Liver (tissue), 9 donors: ENCODE data around the gene ZCCHC17. TPM values are rescaled to one million over a fixed set of nuclear protein-coding genes. Genes with fewer than 3 reads are reported as not detected.

Experiments used
- DNase-seq: peaks from one replicate; pipeline ENCODE4 v3.0.0-alpha.2; 2017; ENCODE audit warnings: low spot score
- H3K27ac ChIP-seq, 2 donors: one replicate each; pipeline ENCODE4 v1.7.0; 2013; ENCODE audit warnings: inconsistent platforms in 2 of 2, low read length in 2 of 2, control low read depth in 1 of 2, low read depth in 1 of 2, mild to moderate bottlenecking in 1 of 2
- H3K27me3 ChIP-seq, 4 donors: one replicate each; pipeline versions ENCODE4 v1.6.1 to v1.7.0; 2013; ENCODE audit warnings: low read length in 3 of 4, inconsistent platforms in 1 of 4, mild to moderate bottlenecking in 1 of 4, moderate library complexity in 1 of 4; ENCODE audit not compliant: control insufficient read depth in 4 of 4, insufficient read depth in 4 of 4
- H3K36me3 ChIP-seq, 4 donors: one replicate each; pipeline versions ENCODE4 v1.6.1 to v1.7.0; 2013; ENCODE audit warnings: low read length in 3 of 4, mild to moderate bottlenecking in 3 of 4, low read depth in 1 of 4, moderate library complexity in 1 of 4; ENCODE audit not compliant: control insufficient read depth in 4 of 4, insufficient read depth in 3 of 4
- H3K4me1 ChIP-seq, 4 donors: one replicate each; pipeline versions ENCODE4 v1.6.1 to v1.7.0; 2013; ENCODE audit warnings: low read length in 3 of 4, mild to moderate bottlenecking in 3 of 4, moderate library complexity in 1 of 4; ENCODE audit not compliant: control insufficient read depth in 4 of 4, insufficient read depth in 4 of 4
- H3K4me3 ChIP-seq, 3 donors: one replicate each; pipeline versions ENCODE4 v1.6.1 to v1.7.0; 2013; ENCODE audit warnings: low read length in 3 of 3, control low read depth in 1 of 3, low read depth in 1 of 3, mild to moderate bottlenecking in 1 of 3
- H3K9ac ChIP-seq, 2 donors: one replicate each; pipeline ENCODE4 v1.7.0; 2013; ENCODE audit warnings: low read length in 2 of 2, mild to moderate bottlenecking in 2 of 2, moderate library complexity in 2 of 2, control low read depth in 1 of 2, low read depth in 1 of 2
- H3K9me3 ChIP-seq, 4 donors: one replicate each; pipeline versions ENCODE4 v1.6.1 to v1.7.0; 2013; ENCODE audit warnings: low read length in 3 of 4; ENCODE audit not compliant: control insufficient read depth in 4 of 4
- ATF3 ChIP-seq: IDR thresholded peaks from 2 replicates; pipeline ENCODE4 v1.6.1; 2016; ENCODE audit warnings: antibody characterized with exemption
- EGR1 ChIP-seq, 2 donors: IDR thresholded peaks; 2 replicates each; pipeline ENCODE4 v1.6.1; 2016 to 2018; ENCODE audit warnings: antibody characterized with exemption in 2 of 2, low read depth in 2 of 2
- FOXA1 ChIP-seq: IDR thresholded peaks from 2 replicates; pipeline ENCODE4 v1.6.1; 2016; ENCODE audit warnings: antibody characterized with exemption
- FOXA2 ChIP-seq: IDR thresholded peaks from 2 replicates; pipeline ENCODE4 v1.6.1; 2016; ENCODE audit warnings: antibody characterized with exemption
- GABPA ChIP-seq, 2 donors: IDR thresholded peaks in 1 of 2; conservative IDR thresholded peaks in 1 of 2; 2 replicates each; pipeline ENCODE4 v1.6.1; 2016; ENCODE audit warnings: antibody characterized with exemption in 2 of 2, mild to moderate bottlenecking in 1 of 2, moderate library complexity in 1 of 2
- HNF4A ChIP-seq, 2 donors: conservative IDR thresholded peaks; 2 replicates each; pipeline ENCODE4 v1.6.1; 2016; ENCODE audit warnings: antibody characterized with exemption in 2 of 2, mild to moderate bottlenecking in 2 of 2
- HNF4G ChIP-seq: IDR thresholded peaks from 2 replicates; pipeline ENCODE4 v1.6.1; 2016; ENCODE audit warnings: antibody characterized with exemption
- JUND ChIP-seq, 2 donors: IDR thresholded peaks; 2 replicates each; pipeline ENCODE4 v1.6.1; 2016; ENCODE audit warnings: antibody characterized with exemption in 2 of 2
- RAD21 ChIP-seq, 2 donors: IDR thresholded peaks; 2 replicates each; pipeline ENCODE4 v1.6.1; 2016; ENCODE audit warnings: antibody characterized with exemption in 2 of 2, mild to moderate bottlenecking in 2 of 2
- REST ChIP-seq: IDR thresholded peaks from 2 replicates; pipeline ENCODE4 v1.6.1; 2016; ENCODE audit warnings: antibody characterized with exemption, mild to moderate bottlenecking
- RXRA ChIP-seq, 2 donors: IDR thresholded peaks; 2 replicates each; pipeline ENCODE4 v1.6.1; 2017 to 2018; ENCODE audit warnings: antibody characterized with exemption in 2 of 2, mild to moderate bottlenecking in 1 of 2
- TAF1 ChIP-seq: conservative IDR thresholded peaks from 2 replicates; pipeline ENCODE4 v1.6.1; 2016; ENCODE audit warnings: antibody characterized with exemption, mild to moderate bottlenecking
- YY1 ChIP-seq: IDR thresholded peaks from 2 replicates; pipeline ENCODE4 v1.6.1; 2016; ENCODE audit warnings: antibody characterized with exemption, mild to moderate bottlenecking
- WGBS: extraction: QIAGEN DNeasy Blood & Tissue Kit; methylation state at CpG from one replicate; pipeline ENCODE4 v1.1.7; 2013; 5-methylcytosine and 5-hydroxymethylcytosine counted together
- polyA plus RNA-seq, 2 donors: library from polyadenylated mRNA; stranded (reverse) in 1 of 2; unstranded in 1 of 2; fragments of 200-250 nt in 1 of 2; fragments of >200 nt in 1 of 2; fragmentation: Nextera tagmentation in 1 of 2; extraction: Ambion mirVana in 1 of 2; gene quantifications; one replicate each; pipeline versions ENCODE4 v1.2.1 to v1.2.3, GENCODE V29; 2013 to 2015
- total RNA-seq, 2 donors: library from RNA; depleted of rRNA; stranded (reverse); fragments of >200 nt; gene quantifications; one replicate each; pipeline ENCODE4 v1.2.3, GENCODE V29; 2014
- TF ChIP-seq, protein P1 (sequence below): fragments of 150-350 bp; IDR thresholded peaks from 2 replicates; pipeline ENCODE4 v1.5.1; 2017; ENCODE audit warnings: improper control_type of control experiment, low read depth, low read length; ENCODE audit not compliant: missing input control
- TF ChIP-seq, protein P2 (sequence below): IDR thresholded peaks from 2 replicates; pipeline ENCODE4 v1.6.1; 2016; ENCODE audit warnings: antibody characterized with exemption
- donor health status: healthy.
- donor health status: healthy.
- donor health status: healthy.
- donor health status: healthy.
- donor health status: healthy.

The ZCCHC17 gene
- total and polyA plus RNA-seq, 4 donors, result 7.4 to 15.1 (median 9.2) TPM

DNA sequence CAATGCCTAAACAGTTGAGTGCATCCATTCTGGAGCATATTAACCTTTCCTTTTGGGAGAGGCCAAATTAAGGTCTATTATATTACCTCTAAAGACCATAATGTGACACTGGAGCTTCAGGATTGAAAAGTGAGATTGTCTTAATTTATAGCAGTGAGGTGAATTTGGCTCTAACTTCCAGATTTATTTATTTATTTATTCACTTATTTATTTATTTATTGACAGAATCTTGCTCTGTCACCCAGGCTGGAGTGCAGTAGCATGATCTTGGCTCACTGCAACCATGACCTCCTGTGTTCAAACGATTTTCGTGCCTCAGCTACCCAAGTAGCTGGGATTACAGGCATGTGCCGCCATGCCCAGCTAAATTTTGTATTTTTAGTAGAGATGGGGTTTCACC is 19.1 kb downstream of the ZCCHC17 start:
- no peak for DNase-seq
- Histone ChIP-seq H3K9ac (no peak overlapping the region), H3K4me3 (no peak overlapping the region), H3K4me1 (no peaks in the 10 kb centered on the region), H3K36me3 (peaks cover 3 to 30% (median 15%) of the 10 kb centered on the region in 4 donors), H3K27me3 (no peaks in the 10 kb centered on the region), H3K27ac (no peak overlapping the region), H3K9me3 (no peaks in the 10 kb centered on the region)
- 99% methylated on average over 3 of the region's 3 CpGs for WGBS
- TF ChIP-seq TAF1 (no peak), HNF4A (conservative IDR thresholded peaks at IDR 0.05) (no peak), FOXA1 (no peak), RXRA (IDR thresholded peaks at IDR 0.05) (no peak), ATF3 (no peak), REST (no peak), EGR1 (IDR thresholded peaks at IDR 0.05; ENCODE audit: low read depth in 2 of 2) (no peak), HNF4G (no peak), FOXA2 (no peak), RAD21 (IDR thresholded peaks at IDR 0.05) (no peak), GABPA (IDR thresholded peaks at IDR 0.05 in 1 of 2, conservative IDR thresholded peaks at IDR 0.05 in 1 of 2) (no peak)
- TF ChIP-seq, protein P1, sequence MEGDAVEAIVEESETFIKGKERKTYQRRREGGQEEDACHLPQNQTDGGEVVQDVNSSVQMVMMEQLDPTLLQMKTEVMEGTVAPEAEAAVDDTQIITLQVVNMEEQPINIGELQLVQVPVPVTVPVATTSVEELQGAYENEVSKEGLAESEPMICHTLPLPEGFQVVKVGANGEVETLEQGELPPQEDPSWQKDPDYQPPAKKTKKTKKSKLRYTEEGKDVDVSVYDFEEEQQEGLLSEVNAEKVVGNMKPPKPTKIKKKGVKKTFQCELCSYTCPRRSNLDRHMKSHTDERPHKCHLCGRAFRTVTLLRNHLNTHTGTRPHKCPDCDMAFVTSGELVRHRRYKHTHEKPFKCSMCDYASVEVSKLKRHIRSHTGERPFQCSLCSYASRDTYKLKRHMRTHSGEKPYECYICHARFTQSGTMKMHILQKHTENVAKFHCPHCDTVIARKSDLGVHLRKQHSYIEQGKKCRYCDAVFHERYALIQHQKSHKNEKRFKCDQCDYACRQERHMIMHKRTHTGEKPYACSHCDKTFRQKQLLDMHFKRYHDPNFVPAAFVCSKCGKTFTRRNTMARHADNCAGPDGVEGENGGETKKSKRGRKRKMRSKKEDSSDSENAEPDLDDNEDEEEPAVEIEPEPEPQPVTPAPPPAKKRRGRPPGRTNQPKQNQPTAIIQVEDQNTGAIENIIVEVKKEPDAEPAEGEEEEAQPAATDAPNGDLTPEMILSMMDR, result no peak
- TF ChIP-seq, protein P2, sequence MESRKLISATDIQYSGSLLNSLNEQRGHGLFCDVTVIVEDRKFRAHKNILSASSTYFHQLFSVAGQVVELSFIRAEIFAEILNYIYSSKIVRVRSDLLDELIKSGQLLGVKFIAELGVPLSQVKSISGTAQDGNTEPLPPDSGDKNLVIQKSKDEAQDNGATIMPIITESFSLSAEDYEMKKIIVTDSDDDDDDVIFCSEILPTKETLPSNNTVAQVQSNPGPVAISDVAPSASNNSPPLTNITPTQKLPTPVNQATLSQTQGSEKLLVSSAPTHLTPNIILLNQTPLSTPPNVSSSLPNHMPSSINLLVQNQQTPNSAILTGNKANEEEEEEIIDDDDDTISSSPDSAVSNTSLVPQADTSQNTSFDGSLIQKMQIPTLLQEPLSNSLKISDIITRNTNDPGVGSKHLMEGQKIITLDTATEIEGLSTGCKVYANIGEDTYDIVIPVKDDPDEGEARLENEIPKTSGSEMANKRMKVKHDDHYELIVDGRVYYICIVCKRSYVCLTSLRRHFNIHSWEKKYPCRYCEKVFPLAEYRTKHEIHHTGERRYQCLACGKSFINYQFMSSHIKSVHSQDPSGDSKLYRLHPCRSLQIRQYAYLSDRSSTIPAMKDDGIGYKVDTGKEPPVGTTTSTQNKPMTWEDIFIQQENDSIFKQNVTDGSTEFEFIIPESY, result no peak

DNA sequence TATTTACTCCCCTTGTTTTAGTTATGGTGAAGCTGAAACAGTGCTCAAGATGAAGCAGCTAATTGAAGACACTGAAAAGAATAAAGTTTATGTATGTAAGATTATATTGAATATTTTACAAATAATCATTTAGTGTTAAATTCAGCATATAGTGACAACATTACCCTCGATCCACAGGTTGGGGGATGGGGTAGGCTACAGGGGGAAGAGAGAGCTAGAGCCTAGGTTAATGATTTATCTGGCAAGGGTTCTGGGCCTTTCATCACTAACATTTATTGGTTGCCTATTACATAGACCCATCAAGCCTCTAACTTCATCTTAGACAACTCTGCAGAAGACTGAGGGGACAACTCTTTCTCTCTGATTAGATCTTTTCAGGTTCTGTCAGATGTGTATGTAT is 21.3 kb downstream of the ZCCHC17 start:
- 66% methylated on average over 1 of the region's 1 CpG for WGBS
- H3K36me3 ChIP-seq, result peaks cover 0 to 16% (median 9%) of the 10 kb centered on the region in 4 donors
- no peaks in the 10 kb centered on the region for H3K9me3 ChIP-seq
- H3K27me3 ChIP-seq, result no peaks in the 10 kb centered on the region
- H3K27ac ChIP-seq, result no peak overlapping the region
- DNase-seq, result no peak
- no peaks in the 10 kb centered on the region for H3K4me1 ChIP-seq
- H3K4me3 ChIP-seq, result no peak overlapping the region
- H3K9ac ChIP-seq, result no peak overlapping the region
- TF ChIP-seq, protein P2, result no peak
- TF ChIP-seq GABPA (IDR thresholded peaks at IDR 0.05 in 1 of 2, conservative IDR thresholded peaks at IDR 0.05 in 1 of 2), result no peak
- no peak for TF ChIP-seq YY1
- no peak for TF ChIP-seq TAF1
- TF ChIP-seq HNF4A (conservative IDR thresholded peaks at IDR 0.05), result no peak
- no peak for TF ChIP-seq ATF3
- TF ChIP-seq HNF4G, result no peak
- no peak for TF ChIP-seq JUND (IDR thresholded peaks at IDR 0.05)
- TF ChIP-seq, protein P1, result no peak
- TF ChIP-seq RAD21 (IDR thresholded peaks at IDR 0.05), result no peak
- TF ChIP-seq FOXA1, result no peak
